ENCODE results near the gene GPR32. TPM values are rescaled to one million over a fixed set of nuclear protein-coding genes. Genes with fewer than 3 reads are reported as not detected.
"Not testable (repeated sequence)": the region's sequence is repeated elsewhere in the genome, so short reads cannot be mapped to it uniquely, and the experiment has no call there.

Gene GPR32
- total RNA-seq, 4 donors from 2014 or later, result not detected

DNA sequence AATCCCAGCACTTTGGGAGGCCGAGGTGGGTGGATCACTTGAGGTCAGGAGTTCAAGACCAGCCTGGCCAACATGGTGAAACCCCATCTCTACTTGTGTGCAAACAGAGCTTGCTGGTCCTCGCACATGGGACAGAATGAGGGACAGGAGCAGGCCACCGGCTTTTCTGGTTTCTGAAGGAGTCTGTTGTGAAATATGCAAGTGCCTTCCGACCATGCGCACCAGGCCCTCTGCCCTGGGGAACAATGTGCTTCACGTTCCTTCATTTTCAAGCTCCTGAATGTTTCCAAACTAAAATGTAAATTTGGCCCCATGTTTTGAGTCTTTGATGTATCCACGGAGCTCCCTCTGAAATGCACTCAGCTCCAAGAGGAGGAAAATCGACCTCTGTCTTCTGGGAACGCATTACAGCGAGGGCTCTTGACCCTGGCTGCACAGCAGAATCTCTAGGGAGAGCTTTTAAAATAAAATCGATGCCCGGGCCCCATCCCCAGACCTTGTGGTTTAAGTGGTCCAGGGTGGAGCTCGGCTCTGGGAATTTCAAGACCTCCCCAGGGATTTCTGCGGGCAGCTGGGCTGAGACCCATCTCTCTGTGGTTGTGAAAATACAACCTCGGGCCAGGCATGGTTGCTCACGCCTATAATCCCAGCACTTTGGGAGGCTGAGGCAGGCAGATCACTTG, 10.6 kb downstream of the GPR32 start:
- Histone ChIP-seq H3K27me3 (peaks cover 73% of the 10 kb centered on the region), H3K4me3 (no peak overlapping the region)
- WGBS, result 49% methylated on average over 14 of the region's 16 CpGs

DNA sequence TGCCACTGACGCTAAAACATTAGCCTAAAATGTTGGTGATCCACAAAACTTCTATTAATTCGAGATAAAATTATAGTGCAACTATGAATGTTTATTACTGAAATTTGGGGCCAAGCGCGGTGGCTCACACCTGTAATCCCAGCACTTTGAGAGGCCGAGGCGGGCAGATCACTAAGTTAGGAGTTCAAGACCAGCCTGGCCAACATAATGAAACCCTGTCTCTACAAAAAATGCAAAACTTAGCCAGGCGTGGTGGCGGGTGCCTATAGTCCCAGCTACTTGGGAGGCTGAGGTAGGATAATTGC, 13.5 kb downstream of the GPR32 start:
- H3K36me3 ChIP-seq; H3K4me3 ChIP-seq; H3K27ac ChIP-seq; DNase-seq (ENCODE audit: low spot score in 2 of 2); H3K9me3 ChIP-seq: not testable (repeated sequence)
- WGBS, result 34% methylated on average over 8 of the region's 8 CpGs
- H3K4me1 ChIP-seq, result peaks cover 12% of the 10 kb centered on the region
- H3K27me3 ChIP-seq, result peaks cover 44% of the 10 kb centered on the region

More for the DNA sequence above, 10.6 kb downstream of the GPR32 start:
- Histone ChIP-seq H3K27ac (no peak overlapping the region), H3K9me3 (no peaks in the 10 kb centered on the region), H3K36me3 (no peaks in the 10 kb centered on the region), H3K4me1 (peaks cover 19% of the 10 kb centered on the region)
- no peak for DNase-seq (ENCODE audit: low spot score in 2 of 2)
- TF ChIP-seq EP300 (IDR thresholded peaks at IDR 0.05) (no peak), POLR2AphosphoS5 (IDR thresholded peaks at IDR 0.05) (no peak), POLR2A (IDR thresholded peaks at IDR 0.05) (no peak)
- TF ChIP-seq, protein P1, sequence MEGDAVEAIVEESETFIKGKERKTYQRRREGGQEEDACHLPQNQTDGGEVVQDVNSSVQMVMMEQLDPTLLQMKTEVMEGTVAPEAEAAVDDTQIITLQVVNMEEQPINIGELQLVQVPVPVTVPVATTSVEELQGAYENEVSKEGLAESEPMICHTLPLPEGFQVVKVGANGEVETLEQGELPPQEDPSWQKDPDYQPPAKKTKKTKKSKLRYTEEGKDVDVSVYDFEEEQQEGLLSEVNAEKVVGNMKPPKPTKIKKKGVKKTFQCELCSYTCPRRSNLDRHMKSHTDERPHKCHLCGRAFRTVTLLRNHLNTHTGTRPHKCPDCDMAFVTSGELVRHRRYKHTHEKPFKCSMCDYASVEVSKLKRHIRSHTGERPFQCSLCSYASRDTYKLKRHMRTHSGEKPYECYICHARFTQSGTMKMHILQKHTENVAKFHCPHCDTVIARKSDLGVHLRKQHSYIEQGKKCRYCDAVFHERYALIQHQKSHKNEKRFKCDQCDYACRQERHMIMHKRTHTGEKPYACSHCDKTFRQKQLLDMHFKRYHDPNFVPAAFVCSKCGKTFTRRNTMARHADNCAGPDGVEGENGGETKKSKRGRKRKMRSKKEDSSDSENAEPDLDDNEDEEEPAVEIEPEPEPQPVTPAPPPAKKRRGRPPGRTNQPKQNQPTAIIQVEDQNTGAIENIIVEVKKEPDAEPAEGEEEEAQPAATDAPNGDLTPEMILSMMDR (IDR thresholded peaks at IDR 0.05), result no peak

DNA sequence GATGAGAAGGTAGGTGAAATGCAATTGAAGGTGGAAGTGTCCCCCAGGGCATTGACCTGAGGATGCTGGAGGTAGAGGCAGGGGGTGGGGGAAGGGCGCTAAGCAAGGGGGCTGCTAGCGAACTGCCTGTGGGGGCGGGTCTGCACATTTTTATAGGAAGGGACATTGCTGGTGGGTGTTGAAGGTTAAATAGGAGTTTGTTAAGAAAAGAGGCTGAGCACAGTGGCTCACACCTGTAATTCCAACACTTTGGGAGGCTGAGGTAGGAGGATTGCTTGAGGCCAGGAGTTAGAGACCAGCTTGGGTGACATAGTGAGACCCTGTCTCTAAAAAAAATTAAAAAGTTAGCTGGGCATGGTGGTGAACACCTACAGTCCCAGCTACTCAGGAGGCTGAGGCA, 14.4 kb downstream of the GPR32 start:
- DNase-seq (ENCODE audit: low spot score in 2 of 2), result no peak
- Histone ChIP-seq H3K4me3 (no peak overlapping the region), H3K36me3 (no peaks in the 10 kb centered on the region), H3K9me3 (no peaks in the 10 kb centered on the region), H3K27me3 (peaks cover 35% of the 10 kb centered on the region), H3K27ac (no peak overlapping the region), H3K4me1 (peaks cover 10% of the 10 kb centered on the region)
- 90% methylated on average over 3 of the region's 3 CpGs for WGBS
- TF ChIP-seq EP300 (IDR thresholded peaks at IDR 0.05) (no peak), POLR2A (IDR thresholded peaks at IDR 0.05) (no peak), POLR2AphosphoS5 (IDR thresholded peaks at IDR 0.05) (no peak)
- TF ChIP-seq, protein P1 (IDR thresholded peaks at IDR 0.05), result no peak

DNA sequence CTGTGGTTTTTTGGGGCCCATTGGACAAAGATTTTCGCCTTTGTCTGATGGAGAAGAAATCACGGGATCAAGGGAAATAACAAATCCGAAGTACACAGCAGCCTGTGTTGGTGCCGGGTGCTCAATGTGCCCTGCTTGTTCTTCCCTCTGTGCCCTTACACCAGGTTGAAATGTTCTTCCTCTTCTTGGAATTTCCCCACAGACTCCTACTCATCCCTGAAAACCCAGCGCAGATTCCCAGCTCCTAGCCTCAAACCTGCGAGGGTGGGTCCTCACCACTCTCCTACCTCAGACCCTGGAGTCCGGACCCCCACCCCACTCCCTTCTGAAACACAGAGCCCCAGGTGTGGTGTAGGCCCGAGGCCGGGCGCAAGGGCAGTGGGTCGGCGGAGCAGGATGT, 15.1 kb downstream of the GPR32 start:
- TF ChIP-seq POLR2AphosphoS5 (IDR thresholded peaks at IDR 0.05) (no peak), POLR2A (IDR thresholded peaks at IDR 0.05) (no peak), EP300 (IDR thresholded peaks at IDR 0.05) (no peak)
- TF ChIP-seq, protein P1 (IDR thresholded peaks at IDR 0.05), result no peak
- H3K9me3 ChIP-seq, result no peaks in the 10 kb centered on the region
- H3K4me3 ChIP-seq, result no peak overlapping the region
- DNase-seq (ENCODE audit: low spot score in 2 of 2), result no peak
- peaks cover 5% of the 10 kb centered on the region for H3K4me1 ChIP-seq
- no peaks in the 10 kb centered on the region for H3K36me3 ChIP-seq
- no peak overlapping the region for H3K27ac ChIP-seq
- 79% methylated on average over 12 of the region's 12 CpGs for WGBS
- H3K27me3 ChIP-seq, result peaks cover 29% of the 10 kb centered on the region

DNA sequence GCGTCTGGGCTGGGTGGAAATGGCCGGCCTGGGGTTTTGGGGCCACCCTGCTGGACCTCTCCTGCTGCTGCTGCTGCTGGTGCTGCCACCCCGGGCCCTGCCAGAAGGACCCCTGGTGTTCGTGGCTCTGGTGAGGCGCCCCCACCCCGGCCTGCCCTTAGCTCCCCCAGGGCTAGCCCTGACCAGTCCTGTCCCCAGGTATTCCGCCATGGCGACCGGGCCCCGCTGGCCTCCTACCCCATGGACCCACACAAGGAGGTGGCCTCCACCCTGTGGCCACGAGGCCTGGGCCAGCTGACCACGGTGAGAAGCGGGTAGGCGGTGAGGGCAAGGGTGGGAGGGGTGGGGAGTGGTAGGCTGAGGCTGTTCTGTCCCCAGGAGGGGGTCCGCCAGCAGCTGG, 20.1 kb downstream of the GPR32 start, which contains the start of gene ACP4:
ACP4 (plus strand) TSS at position 20 of the 400 bp plus-strand sequence; CDS start at position 20, 0 bp downstream.
- H3K27ac ChIP-seq, result no peak within 1 kb of the TSS
- no peaks in the 10 kb centered on the region for H3K27me3 ChIP-seq
- no peaks in the 10 kb centered on the region for H3K9me3 ChIP-seq
- DNase-seq (ENCODE audit: low spot score in 2 of 2), result no peak
- WGBS, result 80% methylated on average over 7 of the region's 15 CpGs
- H3K4me3 ChIP-seq, result no peak within 1 kb of the TSS
- peaks cover 11% of the 10 kb centered on the region for H3K4me1 ChIP-seq
- TF ChIP-seq POLR2A (IDR thresholded peaks at IDR 0.05) (no peak), POLR2AphosphoS5 (IDR thresholded peaks at IDR 0.05) (no peak), EP300 (IDR thresholded peaks at IDR 0.05) (no peak)
- TF ChIP-seq, protein P1 (IDR thresholded peaks at IDR 0.05), result no peak
- no peaks in the 10 kb centered on the region for H3K36me3 ChIP-seq
